NCI-H1436 (cell line): ENCODE results near the gene MN1.

ENCODE experiments used
- DNase-seq: peaks from one replicate; lab custom pipeline; 2025; lab: John Stamatoyannopoulos, UW

The MN1 gene

DNA sequence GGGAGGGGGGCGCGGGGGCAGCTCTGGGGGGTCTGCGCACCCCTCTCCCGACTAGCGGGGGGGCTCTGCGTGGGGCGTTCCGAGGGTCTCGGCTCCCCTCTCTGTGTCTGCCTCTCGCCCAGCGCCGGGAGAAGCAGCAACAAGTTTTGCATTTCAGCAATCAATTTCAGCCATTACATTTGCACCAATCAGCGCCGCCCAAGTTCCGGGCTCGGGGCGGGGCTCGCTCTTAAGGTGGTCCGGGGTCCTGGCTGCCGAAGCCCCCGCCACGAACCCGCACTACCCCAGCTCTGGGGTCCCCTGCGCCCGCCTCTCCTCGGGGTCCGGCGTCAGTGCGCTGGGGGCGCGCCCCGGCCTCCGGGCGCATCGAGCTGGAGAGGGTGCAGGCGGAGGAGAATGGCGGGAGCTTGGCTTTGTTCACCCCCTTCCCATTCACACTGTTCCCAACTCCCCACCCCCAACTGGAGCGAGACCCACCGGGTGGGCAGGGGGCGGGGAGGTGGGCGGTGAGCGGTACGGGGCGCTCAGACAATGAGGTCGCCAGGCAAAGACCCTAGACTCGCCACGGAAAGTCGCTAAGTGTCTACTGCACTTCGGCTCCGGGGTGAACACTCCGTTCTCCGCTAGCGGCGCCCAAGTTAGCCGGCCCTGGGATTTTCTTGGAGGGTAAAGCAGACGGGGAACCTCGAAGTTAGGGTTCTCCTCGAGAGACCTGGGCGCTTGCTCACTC is at the start of gene MN1:
MN1 (minus strand) TSS at position 141 of the 730 bp plus-strand sequence. CDS start 1,213 bp downstream, outside the sequence.
- no peak for DNase-seq

DNA sequence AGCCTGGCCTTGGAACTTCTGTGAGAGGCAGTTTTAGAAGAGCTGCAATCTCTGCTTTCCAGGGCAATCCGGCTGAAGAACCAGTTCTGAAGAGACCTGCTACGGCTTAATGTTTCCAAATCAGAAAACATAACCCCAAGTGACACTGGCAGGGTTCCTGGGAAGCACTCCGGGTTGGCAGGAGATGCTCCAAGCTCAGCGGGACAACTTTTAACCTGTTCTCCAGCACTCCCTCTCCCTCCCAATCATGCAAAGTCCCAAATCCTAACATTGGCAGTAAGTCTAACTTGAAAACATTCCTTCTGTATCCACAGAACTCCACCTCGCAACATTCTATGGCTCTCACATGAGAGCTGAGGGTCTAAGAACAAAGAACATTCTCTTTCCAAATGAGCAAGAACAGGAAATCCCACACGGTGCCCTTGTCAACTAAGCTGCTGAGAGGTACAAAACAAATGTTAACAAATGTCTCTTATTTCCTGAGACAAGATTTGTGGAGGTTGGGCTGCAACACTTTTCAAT is 48.5 kb upstream of the MN1 start:
- no peak for DNase-seq

DNA sequence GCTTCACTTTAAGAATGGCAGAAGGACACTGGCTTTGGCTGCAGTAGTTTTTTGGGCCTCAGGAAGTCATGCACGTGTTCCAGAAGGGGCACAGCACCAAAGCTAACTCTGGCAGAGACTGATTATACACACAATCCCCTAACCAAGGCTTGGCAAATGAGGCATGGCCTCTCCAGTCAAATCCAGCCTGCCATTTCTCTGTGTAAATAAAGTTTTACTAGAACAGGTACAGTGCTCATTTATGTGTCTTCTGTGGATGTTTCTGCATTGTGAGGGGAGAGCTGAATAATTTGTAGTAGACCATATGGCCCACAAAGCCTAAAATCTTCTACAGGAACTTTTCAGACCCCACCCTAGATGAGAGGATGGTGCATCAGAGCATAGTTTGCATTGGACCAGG is 46.4 kb upstream of the MN1 start:
- no peak for DNase-seq

DNA sequence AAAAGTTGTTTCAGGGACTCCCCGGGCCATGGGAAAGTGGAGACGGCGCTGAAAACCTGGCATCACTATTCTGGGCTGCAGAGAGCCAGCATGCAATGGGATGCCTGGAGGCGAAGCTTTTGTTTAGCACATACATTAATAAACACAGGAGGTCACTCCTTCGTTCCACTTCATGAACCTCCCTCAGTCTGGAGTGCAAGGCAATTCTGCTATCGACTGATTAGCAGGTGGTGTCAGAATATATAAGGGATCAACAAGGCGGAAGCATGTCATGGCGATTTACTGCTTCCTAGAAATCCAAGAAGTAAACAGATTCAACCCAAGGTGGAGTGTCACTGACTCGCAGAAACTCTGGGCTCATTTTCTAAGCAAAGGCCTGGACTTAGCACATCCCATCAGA is 45.4 kb upstream of the MN1 start:
- no peak for DNase-seq

DNA sequence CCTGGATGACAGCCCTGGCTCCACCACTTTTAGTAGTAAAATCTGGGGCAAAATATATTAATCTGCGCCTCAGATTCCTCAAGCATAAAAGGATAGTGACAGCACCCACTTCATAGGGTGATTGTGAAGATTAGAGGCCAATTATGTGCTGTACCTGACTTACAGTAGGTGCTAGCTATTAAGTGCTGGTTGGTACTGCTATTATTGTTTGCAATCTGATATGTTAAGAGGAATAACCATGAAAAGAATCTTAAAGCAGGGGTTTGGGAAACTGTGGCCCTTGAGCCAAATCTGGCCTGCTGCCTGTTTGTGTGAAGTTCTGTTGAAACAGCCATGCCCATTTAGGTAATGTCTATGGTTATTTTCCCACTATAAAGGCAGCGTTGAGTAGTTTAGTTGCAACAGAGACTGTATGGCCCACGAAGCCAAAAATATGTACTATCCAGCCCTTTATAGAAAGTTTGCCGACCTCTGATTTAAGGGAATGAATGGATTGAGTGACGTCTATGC is 44.7 kb upstream of the MN1 start:
- no peak for DNase-seq

DNA sequence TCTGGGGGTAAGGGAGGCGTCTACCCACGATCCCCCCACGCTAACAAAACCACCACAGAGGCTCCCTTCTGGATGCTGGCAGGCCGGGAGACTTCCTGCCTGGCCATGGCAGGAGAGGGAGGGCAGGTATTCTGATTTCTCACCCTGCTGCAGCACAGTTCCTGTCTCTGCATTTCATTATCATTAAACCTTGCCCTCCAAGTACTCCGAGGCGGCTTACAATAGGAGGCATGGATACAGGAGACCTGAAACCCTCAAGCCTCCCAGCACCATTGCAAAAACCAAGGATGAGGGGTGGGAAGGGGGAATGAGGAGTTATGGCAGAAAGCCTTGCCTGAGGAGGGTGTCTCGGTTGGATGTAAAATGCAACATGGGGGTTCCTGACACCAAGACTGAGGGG is 44.1 kb upstream of the MN1 start:
- DNase-seq, result no peak

DNA sequence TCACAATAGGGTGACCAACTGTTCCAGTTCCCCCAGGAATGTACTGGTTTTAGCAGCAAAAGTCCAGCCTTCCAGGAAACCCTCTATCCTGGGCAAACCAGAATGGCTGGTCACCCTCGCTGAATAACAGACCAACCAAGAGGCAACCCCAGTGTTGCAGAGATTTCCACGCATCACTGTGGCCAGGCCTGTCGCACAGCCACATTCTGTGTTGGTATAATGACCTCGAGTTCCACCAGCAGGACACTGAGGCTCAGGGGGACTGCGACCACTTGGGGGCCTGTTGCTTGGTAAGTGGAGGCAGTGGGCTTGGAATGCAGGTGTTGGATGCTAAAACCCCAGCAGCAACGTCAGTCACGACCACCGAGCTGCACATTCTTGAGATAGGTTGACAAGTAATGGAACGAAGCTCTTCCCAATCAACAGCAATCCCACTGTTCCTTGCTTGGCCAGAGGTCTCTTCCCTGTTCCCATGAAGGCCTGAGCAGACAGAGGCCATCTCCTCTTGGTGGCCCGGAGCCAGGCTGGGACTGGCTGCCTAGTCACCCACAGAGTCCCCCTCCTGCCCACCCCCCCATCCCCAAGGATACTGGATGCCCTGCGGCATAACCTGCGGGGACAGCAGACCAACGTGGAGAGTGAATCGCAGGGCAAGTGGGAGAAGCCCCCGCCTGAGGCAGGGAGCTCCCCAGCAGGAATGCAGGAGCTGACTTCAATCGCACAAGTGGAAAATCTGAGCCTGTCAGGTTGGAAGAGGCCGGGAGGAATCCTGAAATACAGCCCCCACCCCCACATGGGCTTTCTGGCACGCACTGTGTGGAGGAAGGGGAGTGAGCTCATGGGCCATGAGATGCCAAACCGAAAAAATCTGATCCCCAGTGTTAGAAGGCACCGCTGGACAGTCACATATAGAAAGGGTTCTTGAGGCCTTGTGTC is 43.4 kb upstream of the MN1 start:
- DNase-seq, result no peak

DNA sequence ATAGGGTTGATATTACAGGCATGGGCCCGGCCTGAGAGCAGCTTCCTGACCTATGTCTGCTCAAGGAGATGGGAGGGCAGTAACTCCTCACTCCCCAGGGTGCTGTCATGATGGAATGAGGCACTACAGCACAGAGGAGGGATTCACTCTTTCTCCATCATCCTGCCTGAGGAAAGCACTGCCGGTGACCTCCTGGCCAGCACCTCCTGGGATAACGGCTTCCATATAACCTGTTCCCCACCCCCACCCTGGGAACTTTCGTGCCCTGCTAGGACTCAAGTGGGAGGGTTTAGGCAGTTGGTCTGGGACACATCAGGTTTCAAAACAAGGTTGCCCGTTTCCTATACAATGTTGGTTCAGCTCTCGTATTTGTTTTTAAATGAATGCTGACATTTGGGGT is 42.7 kb upstream of the MN1 start:
- no peak for DNase-seq

DNA sequence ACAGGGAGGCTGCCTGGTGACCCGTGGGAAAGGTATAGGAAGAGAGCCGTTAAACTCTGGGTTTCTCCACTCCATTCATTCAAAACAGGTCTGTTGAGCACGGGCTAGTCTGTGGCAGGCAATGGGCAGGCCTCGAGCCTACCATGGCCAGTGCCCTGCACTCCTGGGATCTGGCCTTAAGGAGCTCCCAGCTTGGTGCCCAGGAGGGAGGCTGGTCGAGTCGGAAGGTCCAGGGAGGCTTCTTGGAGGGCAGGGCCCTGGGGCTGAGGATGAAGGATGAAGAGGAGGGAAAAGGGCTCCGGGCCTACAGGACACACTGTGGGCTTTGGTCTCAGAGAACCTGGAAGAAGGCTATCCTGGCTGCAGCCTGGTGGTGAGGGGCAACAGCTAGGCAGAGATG is 41.9 kb upstream of the MN1 start:
- DNase-seq, result no peak

DNA sequence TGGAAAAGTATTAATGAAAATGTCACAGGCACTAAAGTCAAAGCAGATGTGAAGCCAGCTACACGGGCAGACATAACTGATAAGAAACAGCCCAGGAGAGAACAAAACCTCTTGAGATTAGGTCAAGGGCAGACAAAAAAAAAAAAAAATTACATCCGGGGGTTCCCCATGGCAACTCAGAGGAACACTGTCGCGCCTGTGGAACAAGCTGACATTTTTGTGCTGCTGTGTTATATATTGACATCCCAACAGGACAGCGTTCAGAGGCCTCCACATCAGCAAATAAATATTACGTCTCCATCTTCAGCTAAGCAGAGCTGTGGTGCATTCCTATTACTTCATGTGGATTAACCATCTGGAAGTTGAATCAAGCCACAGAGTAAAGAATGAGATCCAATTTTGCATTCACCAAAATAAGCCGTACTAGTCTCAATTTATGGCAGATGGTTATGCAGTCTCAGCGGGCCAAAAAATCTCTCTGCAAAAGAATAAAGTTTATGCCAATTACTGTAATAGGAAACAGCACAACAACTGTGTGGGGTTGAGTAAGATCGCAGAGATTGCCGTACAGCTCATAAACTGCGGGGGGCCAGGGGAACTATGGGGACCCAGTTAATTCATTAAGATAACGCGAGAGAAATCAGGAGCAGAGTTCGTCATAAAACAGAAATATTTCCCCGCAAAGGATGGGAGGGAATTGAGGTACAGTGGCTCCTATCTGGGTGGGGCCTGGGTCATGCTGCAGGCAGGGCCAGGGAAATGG is 41.3 kb upstream of the MN1 start:
- DNase-seq, result no peak

DNA sequence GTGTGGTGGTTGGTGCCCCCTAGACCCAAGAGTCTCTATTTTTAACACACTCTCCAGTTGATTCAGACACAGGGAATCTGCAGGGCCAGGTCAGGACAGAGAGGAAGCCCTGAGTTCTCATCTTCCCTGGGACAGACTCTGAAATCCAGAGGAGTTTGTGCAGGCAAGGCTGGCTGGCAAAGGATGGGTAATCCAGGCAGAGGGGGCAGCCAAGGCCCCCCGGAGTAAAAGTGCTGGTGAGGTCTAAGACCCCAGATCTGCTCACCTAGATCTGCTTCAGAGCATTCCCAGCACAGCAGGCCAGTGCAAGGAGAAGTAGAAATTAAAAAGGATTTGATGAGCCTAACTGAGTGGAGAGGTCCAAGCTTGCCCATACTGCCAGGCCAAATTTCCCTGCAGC is 40.6 kb upstream of the MN1 start:
- no peak for DNase-seq

DNA sequence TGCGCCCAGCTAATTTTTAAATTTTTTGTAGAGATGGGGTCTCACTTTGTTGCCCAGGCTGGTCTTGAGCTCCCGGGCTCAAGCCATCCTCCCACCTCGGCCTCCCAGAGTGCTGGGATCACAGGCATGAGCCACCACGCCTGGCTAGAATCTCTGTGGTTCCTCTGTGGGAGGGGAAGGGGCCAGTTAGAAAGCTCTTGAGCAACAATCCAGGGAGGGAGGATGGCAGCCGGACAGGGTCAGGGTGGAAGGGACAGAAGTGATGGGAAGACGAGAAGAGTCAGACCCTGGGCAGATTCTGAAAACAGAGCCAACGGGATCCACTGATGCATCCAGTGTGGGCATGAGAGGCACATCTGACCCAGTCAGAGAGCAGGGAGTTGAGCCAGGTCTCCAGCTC is 38.9 kb upstream of the MN1 start:
- no peak for DNase-seq

DNA sequence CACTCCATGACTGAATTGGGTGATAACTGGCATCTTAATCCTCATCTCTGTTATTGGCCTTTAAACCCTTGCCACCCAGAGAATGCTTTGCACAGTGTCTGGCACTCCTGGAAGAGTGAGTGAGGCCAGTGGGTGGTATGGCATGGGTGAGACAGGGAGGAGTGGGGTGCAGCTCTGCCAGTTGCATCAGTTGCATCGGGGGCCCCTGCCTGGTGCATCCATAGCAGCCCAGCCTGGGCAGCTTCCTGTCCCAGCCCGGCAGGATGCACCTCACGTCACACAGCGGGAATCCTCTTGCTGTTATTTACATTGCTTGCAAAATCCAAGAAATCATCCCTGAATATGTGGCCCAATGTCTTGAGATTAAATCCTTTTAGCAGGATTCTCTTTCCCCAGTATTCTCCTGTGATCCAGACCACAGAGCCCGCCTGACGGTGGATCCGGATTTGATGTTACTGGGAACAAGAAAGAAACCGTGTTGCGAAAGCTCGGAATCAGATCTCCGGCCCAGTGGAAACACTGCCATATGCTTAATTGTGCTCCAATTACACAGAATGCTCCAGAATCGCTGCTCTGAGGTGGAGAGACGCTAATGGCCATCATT is 37.6 kb upstream of the MN1 start:
- no peak for DNase-seq

DNA sequence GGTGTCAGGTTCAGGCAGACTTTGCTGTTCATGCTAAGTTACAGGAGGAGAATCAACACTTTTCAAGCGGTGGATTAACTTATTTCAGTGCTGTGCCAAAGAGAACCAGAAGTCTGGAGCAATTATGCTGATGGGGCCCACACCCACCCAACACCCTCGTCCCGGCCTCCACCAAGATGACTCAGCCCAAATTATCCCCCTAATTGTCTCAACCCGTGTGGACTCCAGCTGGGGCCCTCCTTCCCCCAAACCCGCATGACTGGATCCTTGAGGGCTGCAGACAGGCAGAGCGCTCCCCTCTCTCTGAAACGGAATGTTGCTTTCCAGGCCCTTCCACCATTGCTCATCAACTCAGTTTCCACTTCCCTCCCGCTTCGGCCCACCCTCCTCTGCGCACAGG is 34.6 kb upstream of the MN1 start:
- no peak for DNase-seq

DNA sequence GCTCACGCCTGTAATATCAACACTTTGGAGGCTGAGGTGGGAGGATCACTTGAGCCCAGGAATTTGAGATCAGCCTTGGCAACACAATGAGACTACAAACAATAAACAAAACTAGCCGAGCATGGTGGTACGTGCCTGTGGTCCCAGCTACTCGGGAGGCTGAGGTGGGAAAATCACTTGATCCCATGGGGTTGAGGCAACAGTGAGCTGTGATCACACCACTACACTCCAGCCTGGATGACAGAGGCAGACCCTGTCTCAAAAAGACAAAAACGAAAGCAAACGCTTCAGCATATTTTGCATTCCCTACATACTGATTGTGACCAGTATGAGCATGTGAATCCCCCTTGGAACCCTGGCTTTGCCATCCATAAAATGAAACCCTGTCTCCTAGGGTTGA is 33.9 kb upstream of the MN1 start:
- DNase-seq, result no peak

DNA sequence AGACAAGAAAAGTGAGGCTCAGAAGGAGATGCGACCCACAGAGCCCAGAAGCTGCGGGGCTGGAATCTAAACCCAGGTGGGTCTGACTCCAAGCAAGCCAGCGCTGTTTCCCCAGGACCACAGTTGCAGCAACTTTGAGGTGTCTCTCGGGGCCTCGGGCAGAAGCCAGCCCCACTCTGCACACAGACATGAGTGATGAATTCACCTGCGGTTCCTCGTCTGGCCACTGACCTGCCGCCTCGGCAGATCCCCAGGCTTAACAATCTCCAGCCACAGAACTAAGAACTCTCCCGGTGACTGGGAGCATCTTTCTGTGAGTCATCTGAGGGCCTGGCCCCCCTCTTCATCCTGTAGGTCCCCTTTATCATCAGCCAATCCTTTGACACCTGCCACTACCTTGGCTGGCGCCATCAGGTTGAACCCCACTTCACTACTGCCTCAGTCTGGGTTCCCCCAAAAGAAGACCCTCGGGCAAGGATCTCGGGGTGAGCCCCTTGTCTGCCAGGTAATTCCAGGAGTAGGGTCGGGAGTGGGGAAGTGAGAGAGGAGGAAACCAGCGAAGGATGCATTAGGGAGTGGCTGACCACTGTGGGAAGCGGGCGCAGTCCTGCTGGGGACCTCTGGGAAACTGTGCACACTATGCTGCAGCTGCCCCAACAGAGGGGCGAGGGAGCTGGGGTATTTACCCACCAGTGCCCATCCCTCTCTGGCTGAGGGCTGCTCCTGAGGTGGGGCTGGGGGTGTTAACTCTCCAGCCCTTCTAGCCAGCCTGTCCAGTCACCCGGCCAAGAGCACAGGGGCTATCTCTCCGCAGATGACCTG is 33.0 kb upstream of the MN1 start:
- DNase-seq, result no peak

DNA sequence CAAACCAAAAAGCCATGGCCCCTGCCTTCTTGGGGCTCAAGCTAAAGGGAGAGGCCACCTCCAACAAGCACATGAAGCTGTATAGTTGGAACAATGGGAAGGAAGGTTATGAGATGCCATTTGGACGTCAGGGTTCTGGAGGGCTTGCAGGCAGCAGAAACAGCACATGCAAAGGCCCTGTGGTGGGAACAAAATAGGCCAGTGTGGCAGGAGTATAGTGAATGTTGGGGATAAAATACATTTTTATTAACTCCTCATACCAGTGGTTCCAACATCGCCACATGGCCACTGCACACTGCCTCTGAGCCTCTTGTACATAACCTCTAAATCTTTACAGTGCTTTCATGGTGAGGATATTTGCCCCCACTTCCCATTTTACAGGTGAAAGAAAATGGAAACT is 32.2 kb upstream of the MN1 start:
- DNase-seq, result no peak

DNA sequence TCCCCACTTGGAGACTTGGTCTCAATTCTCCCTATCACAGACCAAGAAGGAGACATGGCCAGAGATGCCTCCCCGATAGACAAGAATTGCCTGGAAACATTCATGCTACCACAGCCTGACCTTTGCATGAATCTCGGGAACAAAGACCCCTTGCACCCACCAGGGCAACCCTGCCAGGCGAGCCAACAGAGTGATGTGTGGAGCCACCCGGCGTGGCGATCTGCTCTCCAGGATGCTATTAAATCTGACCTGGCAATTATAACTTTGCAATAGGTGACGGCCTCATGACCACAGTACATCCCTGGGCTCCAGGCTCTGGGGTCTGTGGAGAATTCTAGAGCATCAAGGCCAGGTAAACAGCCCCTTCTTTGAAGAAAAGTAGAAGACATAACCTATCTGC is 31.1 kb upstream of the MN1 start:
- no peak for DNase-seq

DNA sequence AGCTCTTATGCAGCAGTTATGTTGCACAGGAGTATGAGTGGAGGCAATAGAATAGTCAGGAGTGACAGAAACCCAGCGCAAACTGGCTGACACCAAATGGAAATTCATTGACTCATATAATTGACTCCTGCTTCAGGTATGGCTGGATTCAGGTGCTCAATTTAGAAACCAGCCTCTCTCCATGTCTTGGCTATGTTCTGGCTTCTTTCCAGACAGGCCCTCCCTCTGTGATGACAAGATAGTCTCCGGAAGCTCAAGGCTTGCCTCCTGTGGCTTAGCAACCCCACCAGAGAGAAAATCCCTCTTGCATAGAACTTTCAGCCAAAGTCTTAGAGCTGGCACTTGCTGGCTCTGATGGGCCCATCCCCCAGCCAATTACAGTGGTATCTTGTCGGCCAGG is 28.1 kb upstream of the MN1 start:
- DNase-seq, result no peak

DNA sequence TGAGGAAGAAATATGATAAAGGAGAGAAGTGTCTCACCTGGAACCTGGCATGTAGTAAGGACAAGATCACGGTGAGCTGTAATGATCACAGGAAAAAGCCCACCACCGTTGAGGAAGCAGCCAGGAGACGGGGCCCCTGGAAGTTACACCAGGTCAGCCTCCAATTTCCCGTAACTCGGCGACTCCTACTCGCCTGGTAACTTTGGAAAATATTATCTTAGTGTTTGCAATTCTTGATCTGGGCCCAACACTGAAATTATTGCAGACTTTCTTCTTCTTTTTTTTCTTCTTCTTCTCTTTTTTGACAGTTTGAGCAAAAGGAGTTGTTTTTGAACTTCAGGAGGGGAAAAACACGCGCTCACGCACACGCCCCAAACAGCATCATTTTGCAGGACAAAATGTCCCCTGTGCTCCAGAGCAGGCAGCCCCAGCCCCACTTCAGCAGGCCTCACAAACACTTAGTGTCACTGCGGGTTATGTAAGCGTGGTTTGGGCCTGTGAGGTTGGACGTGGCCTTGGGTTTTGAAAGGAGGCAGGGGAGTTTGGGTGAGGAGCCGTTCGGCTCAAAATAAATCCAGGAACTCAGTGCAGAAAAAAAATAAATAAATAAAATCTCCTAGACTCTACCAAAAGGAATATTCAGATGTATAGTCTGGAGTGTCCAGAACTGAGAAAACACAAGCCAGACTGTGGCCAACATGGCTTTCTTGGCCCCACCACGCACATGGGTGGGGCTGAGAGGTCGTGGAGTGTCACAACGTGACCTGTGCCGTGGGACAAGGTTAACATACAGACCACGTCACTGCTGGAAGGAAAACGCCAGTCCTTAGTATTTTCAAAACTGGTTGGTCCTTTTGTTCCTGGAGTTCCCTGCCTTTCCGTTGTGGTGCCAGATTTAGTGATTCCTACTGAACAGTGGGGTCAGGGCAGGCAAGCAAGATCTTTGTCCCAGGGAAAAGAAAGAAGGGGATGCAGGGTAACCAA is 26.3 kb upstream of the MN1 start:
- no peak for DNase-seq
